Fibroblast of villous mesenchyme (primary cell): ENCODE results near the gene UPK3B. TPM values are rescaled to one million over a fixed set of nuclear protein-coding genes. Genes with fewer than 3 reads are reported as not detected.

ENCODE experiments used
- small RNA-seq: library from RNA; depleted of rRNA; stranded (forward); fragments of <200 nt; gene quantifications from one replicate; pipeline ENCODE3, GENCODE V24; 2012
- total RNA-seq: library from RNA; depleted of rRNA; stranded (reverse); fragments of >200 nt; gene quantifications from 2 replicates; pipeline ENCODE4 v1.2.3, GENCODE V29; 2012

UPK3B gene
- total RNA-seq, 1 donor = 0.43 TPM

Small RNA genes within 50 kb of the gene (small RNA-seq; reads per million reads assigned to genes)
- gene RF00019 = not detected

Other genes with a start within 250 kb of the UPK3B start
- 77.7 and 130 TPM in 2 replicates for gene HSPB1, start 207.9 kb upstream of the UPK3B start, total RNA-seq
- 125 and 141 TPM in 2 replicates for gene YWHAG, start 151.6 kb upstream of the UPK3B start, total RNA-seq
- gene SSC4D, start 100.9 kb upstream of the UPK3B start, total RNA-seq = 0.43 and 0.64 TPM in 2 replicates
- gene ZP3, start 85.6 kb upstream of the UPK3B start, total RNA-seq = 0.86 and 0.97 TPM in 2 replicates
- gene DTX2, start 48.8 kb upstream of the UPK3B start, total RNA-seq = 5.2 and 6.1 TPM in 2 replicates
- gene SPDYE16, start 32.7 kb downstream of the UPK3B start, total RNA-seq = not detected in 2 replicates
- 3.5 and 4.8 TPM in 2 replicates for gene POMZP3, start 116.7 kb downstream of the UPK3B start, total RNA-seq